Measurements from ENCODE around the gene SMIM24.
A peak's percentile ranks its signal among the peaks of the same experiment; 100 is the strongest.

SMIM24 gene

DNA sequence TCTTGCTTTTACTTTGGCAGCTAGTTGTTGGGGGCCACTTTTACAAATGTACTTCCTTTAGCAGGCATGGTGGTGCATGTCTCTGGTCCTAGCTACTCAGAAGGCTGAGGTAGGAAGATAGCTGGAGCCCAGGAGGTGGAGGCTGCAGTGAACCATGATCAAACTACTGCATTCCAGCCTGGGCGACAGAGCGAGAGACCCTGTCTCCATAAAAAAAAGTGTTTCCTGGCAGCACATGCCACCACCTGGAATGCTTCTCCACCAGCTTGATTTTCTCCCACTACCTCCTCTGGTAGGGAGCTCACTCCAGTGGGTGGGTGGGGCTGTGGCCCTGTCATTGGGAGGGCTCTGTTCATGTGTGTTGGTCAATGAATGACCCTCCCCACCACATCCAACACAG, 38.3 kb upstream of the SMIM24 start:
- Histone ChIP-seq H3K4me3 (ENCODE audit: low read length) (no peak overlapping the region), H3K9me3 (replicated peaks; ENCODE audit: insufficient read depth, low read length) (no peaks in the 10 kb centered on the region), H3K27ac (ENCODE audit: low read length) (no peak overlapping the region), H3K4me1 (ENCODE audit: low read length) (no peaks in the 10 kb centered on the region), H3K4me2 (ENCODE audit: low read depth, low read length) (no peak overlapping the region), H3K27me3 (replicated peaks; ENCODE audit: insufficient read depth, low read length) (no peaks in the 10 kb centered on the region), H2AFZ (ENCODE audit: low read length) (no peak overlapping the region), H3F3A (ENCODE audit: insufficient read depth, low read length) (no peaks in the 10 kb centered on the region), H3K36me3 (replicated peaks; ENCODE audit: insufficient read depth, low read length) (0 out of 2 replicates have a peak, but pooled peaks cover 3% of the 10 kb centered on the region), H4K20me1 (ENCODE audit: insufficient read depth, low read length) (no peaks in the 10 kb centered on the region), H3K9me2 (replicated peaks; ENCODE audit: insufficient read depth, low read length) (no peaks in the 10 kb centered on the region), H3K9ac (ENCODE audit: low read length) (no peak overlapping the region), H3K79me2 (ENCODE audit: low read length) (peaks cover 97% of the 10 kb centered on the region)
- no peak for DNase-seq
- no peak for TF ChIP-seq EZH2phosphoT487 (IDR thresholded peaks at IDR 0.05; ENCODE audit: low read length)
- no peak for TF ChIP-seq EZH2 (optimal IDR thresholded peaks at IDR 0.05; ENCODE audit: low read depth, low read length)
- TF ChIP-seq, protein P1, sequence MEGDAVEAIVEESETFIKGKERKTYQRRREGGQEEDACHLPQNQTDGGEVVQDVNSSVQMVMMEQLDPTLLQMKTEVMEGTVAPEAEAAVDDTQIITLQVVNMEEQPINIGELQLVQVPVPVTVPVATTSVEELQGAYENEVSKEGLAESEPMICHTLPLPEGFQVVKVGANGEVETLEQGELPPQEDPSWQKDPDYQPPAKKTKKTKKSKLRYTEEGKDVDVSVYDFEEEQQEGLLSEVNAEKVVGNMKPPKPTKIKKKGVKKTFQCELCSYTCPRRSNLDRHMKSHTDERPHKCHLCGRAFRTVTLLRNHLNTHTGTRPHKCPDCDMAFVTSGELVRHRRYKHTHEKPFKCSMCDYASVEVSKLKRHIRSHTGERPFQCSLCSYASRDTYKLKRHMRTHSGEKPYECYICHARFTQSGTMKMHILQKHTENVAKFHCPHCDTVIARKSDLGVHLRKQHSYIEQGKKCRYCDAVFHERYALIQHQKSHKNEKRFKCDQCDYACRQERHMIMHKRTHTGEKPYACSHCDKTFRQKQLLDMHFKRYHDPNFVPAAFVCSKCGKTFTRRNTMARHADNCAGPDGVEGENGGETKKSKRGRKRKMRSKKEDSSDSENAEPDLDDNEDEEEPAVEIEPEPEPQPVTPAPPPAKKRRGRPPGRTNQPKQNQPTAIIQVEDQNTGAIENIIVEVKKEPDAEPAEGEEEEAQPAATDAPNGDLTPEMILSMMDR (IDR thresholded peaks at IDR 0.05; ENCODE audit: low read length), result no peak

DNA sequence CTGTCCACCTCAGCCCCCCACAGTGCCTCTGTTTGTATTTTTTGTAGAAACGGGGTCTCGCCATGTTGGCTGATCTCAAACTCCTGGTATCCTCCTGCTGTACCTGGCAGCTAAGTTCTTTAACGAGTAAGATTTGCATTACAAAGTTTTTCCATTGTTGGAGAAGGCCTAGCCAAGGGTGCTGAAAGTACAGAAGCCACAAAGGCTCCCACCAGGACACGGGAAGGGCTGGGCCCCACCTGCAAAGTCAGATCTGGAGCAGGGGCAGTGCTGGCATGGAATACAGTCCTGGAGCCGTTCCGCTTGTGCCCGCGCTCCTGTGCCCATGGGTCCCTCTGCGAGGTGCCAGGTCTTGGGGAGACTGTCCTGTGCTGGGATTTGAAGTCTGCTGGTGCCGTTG, 37.9 kb upstream of the SMIM24 start:
- H3F3A ChIP-seq (ENCODE audit: insufficient read depth, low read length), result no peaks in the 10 kb centered on the region
- peaks cover 99% of the 10 kb centered on the region for H3K79me2 ChIP-seq (ENCODE audit: low read length)
- no peak overlapping the region for H3K4me2 ChIP-seq (ENCODE audit: low read depth, low read length)
- H3K27ac ChIP-seq (ENCODE audit: low read length), result no peak overlapping the region
- no peak for DNase-seq
- H3K4me1 ChIP-seq (ENCODE audit: low read length), result no peaks in the 10 kb centered on the region
- no peak overlapping the region for H2AFZ ChIP-seq (ENCODE audit: low read length)
- no peaks in the 10 kb centered on the region for H3K9me3 ChIP-seq (replicated peaks; ENCODE audit: insufficient read depth, low read length)
- no peaks in the 10 kb centered on the region for H3K27me3 ChIP-seq (replicated peaks; ENCODE audit: insufficient read depth, low read length)
- H3K9ac ChIP-seq (ENCODE audit: low read length), result no peak overlapping the region
- H3K9me2 ChIP-seq (replicated peaks; ENCODE audit: insufficient read depth, low read length), result no peaks in the 10 kb centered on the region
- no peak for TF ChIP-seq EZH2phosphoT487 (IDR thresholded peaks at IDR 0.05; ENCODE audit: low read length)
- no peak overlapping the region for H3K4me3 ChIP-seq (ENCODE audit: low read length)
- 0 out of 2 replicates have a peak, but pooled peaks cover 3% of the 10 kb centered on the region for H3K36me3 ChIP-seq (replicated peaks; ENCODE audit: insufficient read depth, low read length)
- no peaks in the 10 kb centered on the region for H4K20me1 ChIP-seq (ENCODE audit: insufficient read depth, low read length)

DNA sequence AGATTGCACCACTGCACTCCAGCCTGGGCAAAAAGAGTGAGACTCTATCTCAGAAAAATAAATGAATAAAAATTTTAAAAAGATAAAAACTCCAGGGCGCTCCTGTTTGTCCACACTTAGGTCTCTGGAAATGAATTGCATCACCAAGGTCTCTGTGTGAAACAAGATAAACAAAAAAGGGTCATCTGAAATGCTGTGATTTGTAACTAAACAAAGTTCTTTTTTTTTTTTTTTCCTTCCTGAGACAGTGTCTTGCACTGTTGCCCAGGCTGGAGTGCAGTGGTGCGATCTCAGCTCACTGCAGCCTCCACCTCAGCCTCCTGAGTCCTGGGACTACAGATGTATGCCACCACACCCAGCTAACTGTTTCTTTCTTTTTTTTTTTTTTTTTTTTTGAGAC, 37.3 kb upstream of the SMIM24 start:
- no peak overlapping the region for H3K4me3 ChIP-seq (ENCODE audit: low read length)
- H3K4me1 ChIP-seq (ENCODE audit: low read length), result no peaks in the 10 kb centered on the region
- no peaks in the 10 kb centered on the region for H4K20me1 ChIP-seq (ENCODE audit: insufficient read depth, low read length)
- peaks cover 99% of the 10 kb centered on the region for H3K79me2 ChIP-seq (ENCODE audit: low read length)
- H2AFZ ChIP-seq (ENCODE audit: low read length), result no peak overlapping the region
- H3K9me3 ChIP-seq (replicated peaks; ENCODE audit: insufficient read depth, low read length), result no peaks in the 10 kb centered on the region
- TF ChIP-seq EZH2 (optimal IDR thresholded peaks at IDR 0.05; ENCODE audit: low read depth, low read length) (no peak), EZH2phosphoT487 (IDR thresholded peaks at IDR 0.05; ENCODE audit: low read length) (no peak)
- TF ChIP-seq, protein P1 (IDR thresholded peaks at IDR 0.05; ENCODE audit: low read length), result no peak
- no peak overlapping the region for H3K4me2 ChIP-seq (ENCODE audit: low read depth, low read length)
- H3K9me2 ChIP-seq (replicated peaks; ENCODE audit: insufficient read depth, low read length), result no peaks in the 10 kb centered on the region
- no peaks in the 10 kb centered on the region for H3F3A ChIP-seq (ENCODE audit: insufficient read depth, low read length)
- no peak overlapping the region for H3K9ac ChIP-seq (ENCODE audit: low read length)
- H3K27ac ChIP-seq (ENCODE audit: low read length), result no peak overlapping the region
- no peak for DNase-seq
- H3K27me3 ChIP-seq (replicated peaks; ENCODE audit: insufficient read depth, low read length), result no peaks in the 10 kb centered on the region
- H3K36me3 ChIP-seq (replicated peaks; ENCODE audit: insufficient read depth, low read length), result 0 out of 2 replicates have a peak, but pooled peaks cover 3% of the 10 kb centered on the region

DNA sequence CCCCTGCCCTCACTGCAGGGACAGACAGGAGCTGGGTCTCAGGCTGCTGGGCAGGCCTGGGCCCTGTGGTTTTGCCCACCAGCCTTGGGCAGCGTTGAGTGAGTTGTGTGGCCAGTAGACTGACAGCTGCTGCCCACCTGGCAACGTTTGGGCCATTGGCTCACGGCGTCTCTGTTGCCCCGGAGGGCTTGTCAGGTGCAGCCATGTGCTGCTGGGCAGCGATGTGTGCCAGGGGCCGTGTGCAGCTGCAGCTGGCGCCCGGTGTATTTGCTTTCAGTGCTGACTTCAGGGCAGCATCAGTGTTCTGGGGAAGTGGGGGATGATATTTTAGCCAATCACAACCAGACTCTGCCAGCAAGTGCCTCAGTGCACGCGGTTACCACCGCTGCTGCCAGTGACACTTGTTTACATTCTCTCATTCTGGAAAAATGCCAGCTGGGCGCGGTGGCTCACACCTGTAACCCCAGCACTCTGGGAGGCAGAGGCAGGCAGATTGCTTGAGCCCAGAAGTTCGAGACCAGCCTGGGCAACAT, 36.4 kb upstream of the SMIM24 start:
- no peak overlapping the region for H3K4me2 ChIP-seq (ENCODE audit: low read depth, low read length)
- H2AFZ ChIP-seq (ENCODE audit: low read length), result no peak overlapping the region
- H3K36me3 ChIP-seq (replicated peaks; ENCODE audit: insufficient read depth, low read length), result 0 out of 2 replicates have a peak, but pooled peaks cover 3% of the 10 kb centered on the region
- H3K27ac ChIP-seq (ENCODE audit: low read length), result no peak overlapping the region
- H3F3A ChIP-seq (ENCODE audit: insufficient read depth, low read length), result no peaks in the 10 kb centered on the region
- TF ChIP-seq EZH2phosphoT487 (IDR thresholded peaks at IDR 0.05; ENCODE audit: low read length), result no peak
- TF ChIP-seq, protein P1 (IDR thresholded peaks at IDR 0.05; ENCODE audit: low read length), result no peak
- TF ChIP-seq EZH2 (optimal IDR thresholded peaks at IDR 0.05; ENCODE audit: low read depth, low read length), result no peak
- H3K4me1 ChIP-seq (ENCODE audit: low read length), result no peaks in the 10 kb centered on the region
- H3K4me3 ChIP-seq (ENCODE audit: low read length), result no peak overlapping the region
- H4K20me1 ChIP-seq (ENCODE audit: insufficient read depth, low read length), result no peaks in the 10 kb centered on the region
- H3K27me3 ChIP-seq (replicated peaks; ENCODE audit: insufficient read depth, low read length), result no peaks in the 10 kb centered on the region
- peaks cover 99% of the 10 kb centered on the region for H3K79me2 ChIP-seq (ENCODE audit: low read length)
- DNase-seq, result peak; percentile 66
- H3K9ac ChIP-seq (ENCODE audit: low read length), result no peak overlapping the region
- no peaks in the 10 kb centered on the region for H3K9me3 ChIP-seq (replicated peaks; ENCODE audit: insufficient read depth, low read length)
- H3K9me2 ChIP-seq (replicated peaks; ENCODE audit: insufficient read depth, low read length), result no peaks in the 10 kb centered on the region
